Progenitor cell of endocrine pancreas (in vitro differentiated cells): ENCODE measurements around the gene ELF4. TPM values are rescaled to one million over a fixed set of nuclear protein-coding genes. Genes with fewer than 3 reads are reported as not detected.
A peak's percentile ranks its signal among the peaks of the same experiment; 100 is the strongest.

ENCODE experiments used
- DNase-seq: peaks from one replicate; pipeline ENCODE4 v3.0.0; 2021; ENCODE audit warnings: low spot score; ENCODE audit not compliant: unreplicated experiment
- H3K27ac Mint-ChIP-seq: 2 replicates; pipeline ENCODE4 v1.8.0; 2021; ENCODE audit warnings: mild to moderate bottlenecking, moderate library complexity, mixed read lengths
- H3K27me3 Mint-ChIP-seq: 2 replicates; pipeline ENCODE4 v1.8.0; 2021; ENCODE audit warnings: mixed read lengths
- H3K36me3 Mint-ChIP-seq: 2 replicates; pipeline ENCODE4 v1.8.0; 2022; ENCODE audit warnings: mixed read lengths; ENCODE audit not compliant: insufficient read depth
- H3K4me1 Mint-ChIP-seq: 2 replicates; pipeline ENCODE4 v1.8.0; 2021; ENCODE audit warnings: low read depth, mixed read lengths
- H3K4me3 Mint-ChIP-seq: 2 replicates; pipeline ENCODE4 v1.8.0; 2021; ENCODE audit warnings: low read depth, mild to moderate bottlenecking, moderate library complexity, mixed read lengths
- H3K9me3 Mint-ChIP-seq: 2 replicates; pipeline ENCODE4 v1.8.0; 2021; ENCODE audit warnings: low read depth, mixed read lengths
- total RNA-seq: library from RNA; stranded (reverse); gene quantifications from 2 replicates; pipeline ENCODE4 v1.2.1, GENCODE V29; 2021
- TF ChIP-seq, protein P1 (sequence below): fragments of 200-600 bp; sonication (generic); IDR thresholded peaks from one replicate; pipeline ENCODE4 v1.5.0; 2021; ENCODE audit warnings: antibody characterized with exemption, mild to moderate bottlenecking; ENCODE audit not compliant: unreplicated experiment

Gene ELF4
- total RNA-seq, 1 donor from 2014 or later: 4.8 TPM

DNA sequence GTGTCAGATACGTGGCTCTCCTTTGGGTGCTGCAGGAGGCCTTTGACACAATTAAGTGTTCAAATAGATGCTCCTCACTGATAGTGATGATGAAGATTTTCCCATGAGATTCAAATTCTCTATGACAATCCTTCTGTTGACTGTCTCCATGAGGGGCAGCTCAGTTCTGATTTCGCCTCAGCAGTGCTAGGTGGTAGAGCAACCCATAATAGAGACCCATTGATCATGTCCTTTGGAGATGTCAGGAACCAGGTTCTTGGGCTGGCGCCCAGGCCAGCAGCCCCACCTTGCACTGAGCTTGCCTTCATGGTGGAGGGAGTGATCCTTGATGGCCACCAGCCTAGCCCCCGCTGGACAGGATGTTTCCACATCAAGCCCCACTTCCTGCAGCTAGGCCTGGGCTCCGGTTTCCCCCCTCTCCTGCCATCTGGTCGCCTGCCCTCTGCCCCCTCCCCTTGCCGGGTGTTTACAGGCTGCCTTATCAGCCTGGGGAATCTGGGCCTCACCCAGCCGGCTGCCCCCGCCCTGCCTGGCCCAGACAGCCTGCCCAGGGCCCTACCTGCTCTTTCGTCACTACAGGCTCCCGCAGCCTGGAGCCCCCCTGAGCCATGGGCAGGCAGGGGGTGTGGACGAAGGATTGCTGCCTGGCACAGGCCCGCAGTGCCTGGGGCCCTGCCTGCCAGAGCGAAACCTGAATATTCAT is 12.6 kb downstream of the ELF4 start:
- H3K36me3 Mint-ChIP-seq: no peaks in the 10 kb centered on the region
- H3K27me3 Mint-ChIP-seq: no peaks in the 10 kb centered on the region
- no peak overlapping the region for H3K4me3 Mint-ChIP-seq
- TF ChIP-seq, protein P1, sequence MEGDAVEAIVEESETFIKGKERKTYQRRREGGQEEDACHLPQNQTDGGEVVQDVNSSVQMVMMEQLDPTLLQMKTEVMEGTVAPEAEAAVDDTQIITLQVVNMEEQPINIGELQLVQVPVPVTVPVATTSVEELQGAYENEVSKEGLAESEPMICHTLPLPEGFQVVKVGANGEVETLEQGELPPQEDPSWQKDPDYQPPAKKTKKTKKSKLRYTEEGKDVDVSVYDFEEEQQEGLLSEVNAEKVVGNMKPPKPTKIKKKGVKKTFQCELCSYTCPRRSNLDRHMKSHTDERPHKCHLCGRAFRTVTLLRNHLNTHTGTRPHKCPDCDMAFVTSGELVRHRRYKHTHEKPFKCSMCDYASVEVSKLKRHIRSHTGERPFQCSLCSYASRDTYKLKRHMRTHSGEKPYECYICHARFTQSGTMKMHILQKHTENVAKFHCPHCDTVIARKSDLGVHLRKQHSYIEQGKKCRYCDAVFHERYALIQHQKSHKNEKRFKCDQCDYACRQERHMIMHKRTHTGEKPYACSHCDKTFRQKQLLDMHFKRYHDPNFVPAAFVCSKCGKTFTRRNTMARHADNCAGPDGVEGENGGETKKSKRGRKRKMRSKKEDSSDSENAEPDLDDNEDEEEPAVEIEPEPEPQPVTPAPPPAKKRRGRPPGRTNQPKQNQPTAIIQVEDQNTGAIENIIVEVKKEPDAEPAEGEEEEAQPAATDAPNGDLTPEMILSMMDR: no peak
- peak overlapping the region; percentile 36 for H3K27ac Mint-ChIP-seq
- peaks cover 4% of the 10 kb centered on the region for H3K9me3 Mint-ChIP-seq
- H3K4me1 Mint-ChIP-seq: peaks cover 4% of the 10 kb centered on the region
- DNase-seq: no peak

DNA sequence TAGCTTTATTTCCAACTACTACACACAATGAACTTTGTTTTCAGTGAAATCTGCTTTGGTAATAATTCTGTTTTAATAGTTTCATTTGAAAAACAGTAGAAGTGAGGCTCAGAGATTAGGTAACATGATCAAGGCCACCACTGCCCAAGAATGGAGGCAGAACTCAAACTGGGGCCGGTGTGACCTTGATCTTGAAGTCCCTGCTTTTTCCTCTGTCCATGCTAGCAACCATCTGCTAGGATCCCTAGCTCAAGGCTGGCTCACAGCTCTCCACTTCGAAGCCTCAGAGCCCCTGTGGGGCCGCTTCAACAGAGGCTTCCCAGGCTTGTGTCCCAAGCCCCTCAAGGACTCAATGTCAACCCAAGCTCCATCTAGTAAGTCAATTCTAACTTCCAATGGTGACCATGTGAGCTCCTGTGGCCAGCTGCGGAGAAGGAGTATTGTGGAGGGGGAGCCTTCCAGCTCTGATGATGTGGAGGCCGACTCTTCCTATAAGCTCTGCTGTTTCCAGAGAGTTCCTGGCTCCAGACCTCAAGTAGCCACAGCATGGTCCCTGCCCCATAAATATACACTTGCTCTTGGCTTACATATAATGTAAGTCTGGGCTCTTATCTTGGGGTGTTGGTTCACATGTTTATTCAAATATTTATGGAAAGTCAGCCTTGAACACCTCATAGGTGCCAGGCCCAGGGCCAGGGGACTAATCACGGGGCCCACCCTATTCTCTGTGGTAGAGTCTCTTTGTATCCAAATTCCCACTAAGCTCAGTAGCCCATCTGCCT is 14.9 kb downstream of the ELF4 start:
- Mint-ChIP-seq H3K27me3 (no peaks in the 10 kb centered on the region), H3K4me3 (no peak overlapping the region), H3K36me3 (peaks cover under 1% of the 10 kb centered on the region), H3K9me3 (peaks cover 1% of the 10 kb centered on the region), H3K27ac (no peak overlapping the region), H3K4me1 (peaks cover 4% of the 10 kb centered on the region)
- TF ChIP-seq, protein P1: no peak
- DNase-seq: no peak

DNA sequence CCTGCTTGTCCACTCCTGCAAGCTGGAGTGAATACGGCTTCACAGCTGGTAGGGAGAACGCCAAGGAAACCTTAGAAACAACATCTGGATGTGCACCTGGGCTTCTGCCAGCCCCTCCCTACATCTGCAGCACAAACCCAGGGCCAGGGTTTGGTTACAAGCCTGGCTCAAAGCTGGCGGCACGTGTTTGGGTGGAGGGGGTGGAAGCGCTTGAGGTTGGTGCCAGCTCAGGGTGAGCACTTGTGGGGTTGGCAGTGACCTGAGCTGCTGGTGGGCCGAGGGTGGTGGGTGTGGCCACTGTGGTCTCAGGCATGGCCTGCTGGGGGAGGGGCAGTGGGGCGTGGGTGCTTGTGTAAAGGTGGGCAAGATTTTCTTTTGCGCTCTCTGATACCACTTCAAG is 15.6 kb downstream of the ELF4 start:
- Mint-ChIP-seq H3K27ac (no peak overlapping the region), H3K9me3 (peaks cover 3% of the 10 kb centered on the region), H3K36me3 (peaks cover 2% of the 10 kb centered on the region), H3K4me3 (no peak overlapping the region), H3K4me1 (peaks cover 4% of the 10 kb centered on the region), H3K27me3 (no peaks in the 10 kb centered on the region)
- TF ChIP-seq, protein P1: no peak
- no peak for DNase-seq

- Mint-ChIP-seq H3K4me1 (peaks cover 3% of the 10 kb centered on the region), H3K27me3 (no peaks in the 10 kb centered on the region)
These were observed 17.0 kb downstream of the ELF4 start for GRCh38 chrX:130093271-130093670.

DNA sequence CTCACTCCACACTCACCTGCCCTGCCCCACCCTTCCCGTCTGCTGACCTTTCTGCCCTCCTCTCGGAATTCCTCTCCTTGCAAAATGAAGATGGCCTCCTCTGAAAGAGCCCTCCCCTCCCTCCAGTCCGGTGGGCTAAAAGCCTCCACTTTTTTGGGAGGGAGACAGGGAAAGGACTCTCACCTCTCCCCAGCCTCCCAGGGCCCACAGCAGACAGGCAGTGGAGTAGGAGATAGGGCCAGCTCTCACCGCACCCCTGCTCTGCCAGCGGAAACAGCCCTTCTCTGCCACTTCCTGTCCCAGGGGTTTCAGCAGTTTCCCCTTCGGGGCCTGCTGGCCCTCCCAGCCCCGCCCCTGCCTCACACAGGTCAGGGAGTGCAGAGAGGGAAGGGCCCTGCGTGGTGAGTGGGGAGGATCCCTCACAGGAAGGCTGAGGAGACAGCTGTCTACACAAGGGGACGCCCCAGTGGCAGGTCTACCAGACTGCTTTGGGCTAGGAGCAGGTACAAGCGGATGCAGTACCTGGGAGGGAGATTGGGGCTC is 18.2 kb downstream of the ELF4 start:
- Mint-ChIP-seq H3K4me1 (no peaks in the 10 kb centered on the region), H3K27me3 (peaks cover 3% of the 10 kb centered on the region), H3K9me3 (peaks cover 7% of the 10 kb centered on the region), H3K4me3 (no peak overlapping the region), H3K27ac (no peak overlapping the region), H3K36me3 (peaks cover 4% of the 10 kb centered on the region)
- DNase-seq: no peak
- TF ChIP-seq, protein P1: no peak

More at GRCh38 chrX:130093271-130093670, 17.0 kb downstream of the ELF4 start:
- no peak overlapping the region for H3K27ac Mint-ChIP-seq
- TF ChIP-seq, protein P1: no peak
- H3K36me3 Mint-ChIP-seq: peaks cover 2% of the 10 kb centered on the region
- H3K9me3 Mint-ChIP-seq: peaks cover 3% of the 10 kb centered on the region
- no peak for DNase-seq
- no peak overlapping the region for H3K4me3 Mint-ChIP-seq
